SKM-1 treated with dmso at 0.1 percent for 144 hours (cell line): ENCODE data around the gene ARAF.
"Not testable (repeated sequence)": the region's sequence is repeated elsewhere in the genome, so short reads cannot be mapped to it uniquely, and the experiment has no call there.

Experiments
- DNase-seq: peaks from one replicate; lab custom pipeline; 2025; ENCODE audit not compliant: unreplicated experiment; lab: John Stamatoyannopoulos, UW

Gene ARAF

GRCh38 chrX:47584714-47585113 lies 23.7 kb downstream of the ARAF start:
- DNase-seq: no peak

GRCh38 chrX:47585273-47585672 lies 24.3 kb downstream of the ARAF start:
- DNase-seq: no peak

GRCh38 chrX:47586043-47586787 lies 25.2 kb downstream of the ARAF start:
- no peak for DNase-seq

GRCh38 chrX:47587091-47587891 lies 26.3 kb downstream of the ARAF start:
- no peak for DNase-seq

- DNase-seq: no peak
Observed at GRCh38 chrX:47587906-47588735, 27.1 kb downstream of the ARAF start.

- no peak for DNase-seq
Observed at GRCh38 chrX:47590984-47591383, 30.0 kb downstream of the ARAF start.

GRCh38 chrX:47593522-47593921 lies 32.5 kb downstream of the ARAF start:
- DNase-seq: no peak

- DNase-seq: no peak
Observed at GRCh38 chrX:47595716-47596251, 34.8 kb downstream of the ARAF start.

- DNase-seq: no peak
Observed at GRCh38 chrX:47596256-47596655, 35.3 kb downstream of the ARAF start.

GRCh38 chrX:47597222-47597621 lies 36.2 kb downstream of the ARAF start:
- DNase-seq: no peak

GRCh38 chrX:47603125-47603524 lies 42.1 kb downstream of the ARAF start:
- DNase-seq: not testable (repeated sequence)

GRCh38 chrX:47605024-47605423 lies 44.0 kb downstream of the ARAF start:
- peak; percentile 12 for DNase-seq

- DNase-seq: no peak
Observed at GRCh38 chrX:47607091-47607490, 46.1 kb downstream of the ARAF start.

- no peak for DNase-seq
Observed at GRCh38 chrX:47608130-47608810, 47.3 kb downstream of the ARAF start.

- no peak for DNase-seq
Observed at GRCh38 chrX:47610511-47610910, 49.5 kb downstream of the ARAF start.

- no peak for DNase-seq
Observed at GRCh38 chrX:47611489-47611888, 50.5 kb downstream of the ARAF start.

GRCh38 chrX:47611926-47612325 lies 50.9 kb downstream of the ARAF start:
- DNase-seq: no peak

- no peak for DNase-seq
Observed at GRCh38 chrX:47612418-47612817, 51.4 kb downstream of the ARAF start.

GRCh38 chrX:47613082-47613481 lies 52.1 kb downstream of the ARAF start:
- no peak for DNase-seq

- DNase-seq: no peak
Observed at GRCh38 chrX:47614618-47615017, 53.6 kb downstream of the ARAF start.
